Stimulated activated naive CD8-positive, alpha-beta T cell treated with anti-CD3 and anti-CD28 coated beads, Interleukin-15, Interleukin-2, amounts not matched to agents 100 U/mL and 50 U/mL, for 24 hours (primary cell): ENCODE measurements around the gene IGLON5.

Experiments used
- ATAC-seq: fragments of 150-1000 bp; cut with Tn5 transposase; one replicate; pipeline ENCODE4 v1.10.0; 2021
- DNase-seq: peaks from one replicate; pipeline ENCODE4 v3.0.0; 2021

Gene IGLON5

DNA sequence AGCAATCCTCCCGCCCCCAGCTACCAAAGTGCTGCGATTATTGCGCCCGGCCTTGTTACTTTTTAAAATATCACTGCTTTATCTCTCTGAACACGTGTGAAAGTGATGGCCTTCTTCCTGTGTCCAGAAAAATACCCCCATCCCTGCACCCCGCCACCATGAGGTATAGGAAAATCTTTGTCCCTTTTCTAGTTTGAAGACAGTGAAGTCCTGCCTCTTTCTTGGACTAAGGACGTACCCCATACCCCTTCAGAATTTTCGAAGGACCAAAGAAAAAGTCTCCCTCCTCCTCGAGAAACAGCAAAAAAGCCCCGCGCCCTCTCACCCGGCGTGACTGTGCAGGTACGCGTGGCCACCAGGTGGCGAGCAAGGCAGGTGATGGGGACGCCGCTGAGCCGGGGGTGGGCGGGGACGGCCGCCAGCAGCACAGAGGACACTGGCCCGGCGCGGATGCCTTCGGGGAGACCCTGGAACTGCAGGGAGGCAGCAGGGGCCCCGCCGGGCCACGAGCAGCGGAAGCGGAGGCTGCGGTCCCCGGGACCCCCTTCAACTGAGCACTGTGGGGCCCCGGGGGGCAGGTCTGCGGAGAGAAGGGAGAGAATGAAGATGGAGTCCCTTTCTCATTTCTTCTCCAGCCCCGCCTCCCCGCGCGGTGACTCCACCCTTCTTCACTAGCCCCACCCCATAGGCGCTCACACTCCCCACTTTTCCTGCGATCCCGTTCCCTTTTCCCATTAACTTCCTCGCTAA lies 27.3 kb downstream of the IGLON5 start:
- DNase-seq (peak; percentile 93), ATAC-seq (peak; percentile 79)

DNA sequence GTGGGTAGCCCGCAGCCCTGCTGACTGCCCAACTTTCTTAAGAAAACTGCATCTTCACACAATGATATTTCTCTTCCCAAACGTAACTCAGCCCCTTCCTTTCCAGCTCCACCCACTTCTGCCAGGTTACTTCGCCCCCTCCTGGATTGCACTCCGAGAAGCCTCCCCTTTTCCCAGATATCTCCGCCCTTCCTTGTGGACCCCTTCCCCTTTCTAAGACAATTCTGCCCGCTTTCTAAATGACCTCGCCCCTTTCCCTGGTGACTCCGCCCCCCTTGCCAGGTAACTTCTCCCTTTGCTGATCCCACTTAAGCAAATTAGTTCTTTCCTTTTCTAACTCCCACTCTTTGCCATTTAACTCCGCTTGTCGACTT lies 27.9 kb downstream of the IGLON5 start:
- DNase-seq = no peak
- ATAC-seq = no peak

DNA sequence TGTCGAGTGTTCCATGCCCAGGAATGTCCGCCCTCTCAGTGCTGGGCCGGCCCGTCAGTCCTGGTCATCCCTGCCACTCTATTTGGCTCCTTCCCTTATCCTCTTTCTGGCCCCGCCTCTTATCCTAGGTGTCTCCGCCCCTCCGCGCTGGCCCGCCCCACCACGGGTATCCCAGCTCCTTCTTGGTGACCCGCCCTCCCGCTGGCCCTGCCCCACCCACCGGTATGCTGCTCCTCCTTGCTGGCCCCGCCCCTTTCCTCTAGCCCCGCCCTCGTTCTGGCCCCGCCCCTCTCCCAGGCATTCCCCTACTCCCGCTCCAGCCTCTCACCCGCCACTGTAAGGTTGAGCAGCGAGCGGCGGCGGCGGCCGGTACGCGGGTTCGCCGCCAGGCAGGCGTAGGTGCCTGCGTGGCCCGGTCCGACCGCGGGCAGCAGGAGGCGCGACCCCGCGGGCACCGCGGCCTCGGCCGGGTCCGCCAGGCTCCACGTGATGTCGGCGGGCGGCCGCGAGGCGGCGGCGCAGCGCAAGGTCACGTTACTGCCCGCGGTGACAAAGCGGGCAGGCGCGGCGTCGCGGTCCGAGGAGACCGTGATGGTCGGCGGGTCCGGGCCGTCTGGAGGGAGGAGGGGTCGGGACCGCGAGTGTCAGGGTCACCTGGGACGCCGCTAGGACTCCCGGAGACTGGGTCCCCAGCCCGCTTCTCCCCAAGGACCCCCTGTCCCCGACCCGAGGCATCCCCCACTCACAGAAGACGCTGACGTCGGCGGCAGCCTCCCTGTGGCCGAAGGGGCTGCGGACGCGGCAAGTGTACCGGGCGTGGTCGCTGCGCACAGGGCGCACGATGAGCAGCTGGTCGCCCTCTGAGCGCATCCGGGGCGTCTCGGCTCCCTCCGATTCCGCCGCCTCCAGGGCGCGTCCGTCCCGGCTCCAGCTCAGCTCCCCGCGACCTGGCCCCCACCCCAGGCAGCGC lies 28.5 kb downstream of the IGLON5 start:
- DNase-seq (peak; percentile 98), ATAC-seq (peak; percentile 84)

DNA sequence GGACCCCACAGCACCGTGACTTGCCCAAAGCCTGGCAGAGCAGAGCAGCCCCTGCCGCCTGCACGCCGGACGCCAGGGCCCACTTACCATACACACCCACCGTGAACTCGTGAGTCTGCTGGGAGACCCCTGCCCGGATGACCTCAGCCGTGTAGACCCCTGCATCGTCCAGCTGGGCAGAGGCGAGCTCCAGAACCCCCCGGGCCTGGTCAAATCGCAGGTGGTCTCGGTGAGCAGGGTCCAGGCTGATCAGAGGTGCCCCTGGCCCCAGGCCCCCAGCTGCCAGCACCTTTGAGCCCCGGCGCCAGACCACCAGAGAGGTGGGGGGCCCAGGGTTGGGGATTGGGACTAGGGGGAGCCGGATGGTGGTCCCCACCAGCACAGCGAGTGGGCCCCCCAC lies 29.6 kb downstream of the IGLON5 start:
- DNase-seq (no peak), ATAC-seq (no peak)

DNA sequence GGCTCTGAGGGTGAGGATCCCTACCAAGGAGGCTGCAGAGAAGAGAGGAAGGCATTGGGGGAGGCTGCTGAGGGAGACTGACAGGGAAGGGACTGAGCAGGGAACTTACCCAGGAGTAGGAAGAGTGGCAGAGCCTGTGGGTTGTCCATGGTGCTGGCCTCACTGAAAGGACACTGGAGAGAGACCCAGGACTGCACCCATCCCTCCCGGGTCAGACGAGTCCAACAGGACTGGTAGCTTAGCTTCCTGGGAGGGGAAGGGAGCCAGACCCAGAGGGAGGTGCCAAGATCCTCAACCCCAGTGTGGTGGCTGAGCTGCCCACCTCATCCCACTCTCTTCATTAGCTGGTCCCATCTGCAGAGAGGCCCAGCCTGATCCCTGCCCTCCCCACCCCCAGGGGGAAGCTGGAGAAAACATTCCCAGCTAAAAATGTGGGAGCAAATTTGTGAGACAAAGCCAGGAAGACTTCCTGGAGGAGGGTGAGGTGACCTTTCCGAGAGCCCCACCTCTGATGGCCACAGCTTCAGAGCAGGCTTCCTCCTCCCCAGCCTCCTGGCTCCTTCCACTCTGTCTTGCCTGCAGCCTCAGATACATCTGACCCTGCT lies 30.6 kb downstream of the IGLON5 start, which contains the start of gene VSIG10L:
Gene VSIG10L, minus strand, starts transcription at position 164 of the 605 bp plus-strand sequence. Its CDS starts 15 bp downstream, at position 149.
- ATAC-seq = no peak

GRCh38 chr19:51342631-51343569 lies 31.5 kb downstream of the IGLON5 start:
- ATAC-seq (no peak), DNase-seq (no peak)

More for the DNA sequence above, 30.6 kb downstream of the IGLON5 start, which contains the start of gene VSIG10L:
- no peak for DNase-seq

GRCh38 chr19:51345076-51345620 lies 33.7 kb downstream of the IGLON5 start:
- ATAC-seq (no peak), DNase-seq (no peak)

GRCh38 chr19:51346742-51347141 lies 35.3 kb downstream of the IGLON5 start:
- ATAC-seq = no peak
- no peak for DNase-seq

DNA sequence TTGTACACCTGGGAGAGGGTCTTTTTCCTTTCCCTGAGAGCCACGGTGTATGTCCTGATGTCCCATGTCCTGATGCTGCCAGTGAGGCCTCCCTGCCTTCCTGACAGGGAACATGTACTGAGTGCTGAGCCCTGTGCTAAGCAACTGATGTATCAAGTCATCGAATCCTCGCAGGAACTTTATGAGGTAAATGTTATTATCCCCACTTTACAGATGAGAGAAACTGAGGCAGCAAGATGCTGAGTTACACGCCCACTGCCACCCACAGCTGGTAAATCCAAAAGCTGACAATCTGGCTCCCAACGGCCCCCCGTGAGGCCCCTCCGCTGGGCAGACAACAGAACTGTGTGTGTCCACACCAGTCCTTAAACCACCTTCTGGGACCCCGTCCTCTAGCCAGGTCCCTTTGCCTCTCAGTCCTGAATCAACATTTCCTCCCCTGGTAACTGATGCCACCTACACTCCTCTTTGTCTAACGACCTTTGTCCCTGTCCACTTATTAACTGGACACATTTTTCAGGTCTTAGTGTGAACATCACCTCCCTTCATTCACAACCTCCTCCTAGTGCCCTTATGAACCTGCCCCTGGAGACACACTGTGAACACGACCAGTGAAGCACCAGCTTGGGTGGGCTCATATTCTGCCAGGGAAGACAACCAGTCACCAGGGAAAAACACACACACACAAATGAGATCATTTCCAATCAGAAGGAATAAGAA lies 35.9 kb downstream of the IGLON5 start:
- DNase-seq = no peak
- ATAC-seq = no peak

GRCh38 chr19:51351266-51351990 lies 40.0 kb downstream of the IGLON5 start:
- DNase-seq (no peak), ATAC-seq (no peak)

DNA sequence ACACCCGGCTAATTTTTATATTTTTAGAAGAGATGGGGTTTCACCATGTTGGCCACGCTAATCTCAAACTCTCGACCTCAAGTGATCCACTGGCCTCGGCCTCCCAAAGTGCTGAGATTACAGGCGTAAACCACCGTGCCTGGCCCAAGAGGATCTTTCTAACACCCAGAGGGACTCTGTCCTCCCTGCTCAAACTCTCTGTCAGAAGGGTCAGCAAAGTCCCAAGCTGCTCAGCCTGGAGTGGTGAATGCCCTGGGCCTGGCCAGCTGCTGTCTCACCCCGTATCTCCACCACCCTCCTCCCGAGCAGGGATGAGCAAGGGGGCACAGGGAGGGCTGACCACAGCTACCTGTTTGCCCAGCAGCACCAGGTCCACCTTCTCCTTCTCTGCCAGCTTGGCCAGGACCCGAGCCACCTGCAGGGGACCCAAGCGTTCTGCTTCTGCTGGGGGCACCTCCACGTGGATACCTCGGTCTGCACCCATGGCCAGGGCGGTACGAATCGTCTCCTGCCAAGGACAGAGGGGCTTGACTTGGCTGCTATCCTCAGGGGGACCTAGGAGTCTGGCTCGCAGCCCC lies 41.4 kb downstream of the IGLON5 start:
- DNase-seq = no peak
- ATAC-seq = no peak

- DNase-seq (no peak), ATAC-seq (no peak)
These were observed 42.8 kb downstream of the IGLON5 start for GRCh38 chr19:51354103-51354741.

DNA sequence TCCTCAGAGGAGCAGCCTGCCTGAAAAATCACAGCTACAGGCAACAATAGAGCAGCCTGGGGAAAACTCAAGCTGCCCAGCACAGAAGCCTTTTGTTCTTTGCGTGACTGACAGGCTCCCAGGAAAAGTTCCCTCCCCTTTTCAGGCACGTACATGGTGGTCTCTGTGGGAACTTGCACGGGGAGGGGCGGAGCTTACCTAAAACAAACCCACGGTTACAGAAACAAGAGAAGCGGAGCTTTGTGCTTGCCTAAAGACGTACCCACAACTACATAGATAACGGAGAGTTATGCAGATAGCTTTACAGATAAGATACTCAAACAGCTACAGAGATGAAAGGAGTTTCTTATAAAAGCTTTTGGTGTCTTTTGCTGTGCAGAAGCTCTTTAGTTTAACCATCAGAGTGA lies 43.3 kb downstream of the IGLON5 start:
- DNase-seq (peak; percentile 54), ATAC-seq (peak; percentile 74)

DNA sequence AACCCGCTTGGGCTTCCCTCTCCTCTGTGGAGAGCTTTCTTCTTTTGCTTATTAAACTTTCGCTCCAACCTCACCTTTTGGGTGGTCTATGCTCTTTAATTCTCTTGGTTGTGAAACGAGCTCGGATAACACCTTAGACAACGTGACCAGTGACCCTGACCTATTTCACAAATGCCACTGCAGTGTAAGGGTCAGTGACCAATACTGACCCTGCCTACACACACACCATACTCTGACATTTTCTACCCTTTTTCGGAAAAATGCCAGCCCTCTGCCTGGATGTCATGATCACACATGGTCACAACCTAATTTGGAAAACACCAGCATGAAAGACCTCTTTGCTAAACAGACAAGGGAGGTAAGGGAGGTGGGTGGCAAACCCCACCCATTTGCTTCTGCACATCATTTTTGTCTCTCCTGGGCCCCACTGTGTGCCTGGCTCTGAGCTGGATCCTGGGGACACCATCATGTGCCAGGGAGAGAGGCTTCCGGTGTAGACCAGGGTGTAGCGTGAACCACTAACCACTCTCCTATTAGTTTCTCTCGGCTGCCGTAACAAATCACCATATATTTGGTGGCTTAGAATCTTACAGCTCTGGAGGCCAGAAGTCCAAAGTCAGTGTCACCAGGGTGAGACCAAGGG lies 44.8 kb downstream of the IGLON5 start:
- ATAC-seq = no peak
- DNase-seq = no peak

DNA sequence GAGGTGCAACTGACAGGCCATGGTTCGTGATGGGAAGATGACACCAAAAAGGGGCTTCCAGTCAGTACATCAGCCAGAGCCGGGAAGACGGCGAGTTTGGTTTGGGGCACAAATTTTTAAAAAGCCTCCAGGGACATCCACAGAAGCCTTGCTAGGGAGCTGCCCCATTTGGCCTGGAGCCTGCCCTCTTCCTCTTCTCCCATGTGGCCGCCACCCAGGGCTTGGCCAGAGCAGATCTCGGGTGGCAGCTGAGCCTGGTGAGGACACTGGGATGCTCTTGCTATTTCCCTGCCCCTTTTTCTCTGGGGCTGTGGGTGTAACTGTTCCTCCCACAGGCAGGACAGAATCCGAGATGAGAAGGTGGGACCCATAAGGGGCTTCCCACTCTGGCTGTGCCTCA lies 46.5 kb downstream of the IGLON5 start:
- ATAC-seq (no peak), DNase-seq (no peak)

GRCh38 chr19:51359294-51359693 lies 47.9 kb downstream of the IGLON5 start:
- DNase-seq (no peak), ATAC-seq (no peak)

DNA sequence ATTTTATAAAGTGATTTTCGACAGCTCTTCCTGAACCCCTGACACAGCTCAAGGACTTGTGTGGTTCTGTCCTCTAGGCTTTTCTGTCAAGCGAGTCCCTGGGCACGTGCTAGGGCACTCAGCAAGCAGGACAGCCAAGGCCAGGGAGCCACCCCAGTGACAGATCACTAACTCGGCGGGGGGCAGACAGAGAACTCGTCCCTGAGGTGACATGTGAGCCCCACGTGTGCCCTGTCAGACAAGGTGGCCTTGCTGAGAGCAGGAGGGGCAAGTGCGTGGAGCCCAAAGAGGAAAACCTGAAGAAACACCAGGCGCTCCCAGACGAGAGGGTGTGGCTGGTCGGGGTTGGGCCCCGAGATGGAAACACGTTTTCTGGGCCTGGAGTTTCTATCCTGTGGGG lies 49.8 kb downstream of the IGLON5 start:
- no peak for DNase-seq
- no peak for ATAC-seq
